Measurements from ENCODE around the gene PSMB4. TPM values are rescaled to one million over a fixed set of nuclear protein-coding genes. Genes with fewer than 3 reads are reported as not detected.

PSMB4 gene
- total RNA-seq, 1 donor from 2014 or later = 316 TPM

DNA sequence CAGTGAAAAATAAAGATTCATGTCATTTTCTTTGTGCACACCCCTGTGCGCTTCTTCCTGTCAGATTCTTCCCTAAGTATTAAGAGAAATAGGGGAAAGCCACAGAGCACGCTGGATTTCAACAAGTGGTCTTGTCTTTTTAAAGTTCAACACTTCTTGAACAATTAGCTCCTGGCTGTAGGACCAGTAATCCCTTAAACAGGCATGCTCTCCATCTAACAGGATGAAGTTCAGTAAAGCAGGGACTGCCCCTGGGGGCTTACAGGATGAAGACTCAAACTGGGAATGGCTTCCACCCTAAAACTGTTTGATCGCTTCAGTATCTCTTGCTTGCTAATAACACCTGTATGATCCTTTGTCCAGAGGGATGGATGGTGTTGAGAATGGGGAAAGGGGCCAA lies 4.2 kb downstream of the PSMB4 start:
- peaks cover 50% of the 10 kb centered on the region for H4K20me1 ChIP-seq (ENCODE audit: insufficient read depth, low read length)
- no peak for FAIRE-seq
- H3K4me3 Mint-ChIP-seq (ENCODE audit: unreplicated experiment) = no peak overlapping the region
- H3K36me3 ChIP-seq (ENCODE audit: insufficient read depth, low read length) = peaks cover 67% of the 10 kb centered on the region
- no peak overlapping the region for H3K4me3 ChIP-seq (ENCODE audit: insufficient read depth, low read depth, low read length)
- peaks cover 18% of the 10 kb centered on the region for H3K36me3 Mint-ChIP-seq (ENCODE audit: low read depth, unreplicated experiment)
- no peak overlapping the region for H3K9ac ChIP-seq (ENCODE audit: low read length)
- peaks cover 14% of the 10 kb centered on the region for H3K4me1 ChIP-seq (ENCODE audit: insufficient read depth, low read length)
- H3K27me3 Mint-ChIP-seq (ENCODE audit: low read depth, unreplicated experiment) = no peaks in the 10 kb centered on the region
- no peaks in the 10 kb centered on the region for H3K27me3 ChIP-seq (ENCODE audit: insufficient read depth, low read length)
- no peak overlapping the region for H3K4me2 ChIP-seq (ENCODE audit: low read length)
- H3K27ac ChIP-seq (ENCODE audit: low read depth, low read length) = no peak overlapping the region
- no peaks in the 10 kb centered on the region for H3K9me3 ChIP-seq (ENCODE audit: insufficient read depth, low read depth, low read length)
- H3K9me3 Mint-ChIP-seq (ENCODE audit: unreplicated experiment) = no peaks in the 10 kb centered on the region
- no peak for TF ChIP-seq EZH2 (IDR thresholded peaks at IDR 0.05; ENCODE audit: insufficient read depth, low read length)
- TF ChIP-seq, protein P1, sequence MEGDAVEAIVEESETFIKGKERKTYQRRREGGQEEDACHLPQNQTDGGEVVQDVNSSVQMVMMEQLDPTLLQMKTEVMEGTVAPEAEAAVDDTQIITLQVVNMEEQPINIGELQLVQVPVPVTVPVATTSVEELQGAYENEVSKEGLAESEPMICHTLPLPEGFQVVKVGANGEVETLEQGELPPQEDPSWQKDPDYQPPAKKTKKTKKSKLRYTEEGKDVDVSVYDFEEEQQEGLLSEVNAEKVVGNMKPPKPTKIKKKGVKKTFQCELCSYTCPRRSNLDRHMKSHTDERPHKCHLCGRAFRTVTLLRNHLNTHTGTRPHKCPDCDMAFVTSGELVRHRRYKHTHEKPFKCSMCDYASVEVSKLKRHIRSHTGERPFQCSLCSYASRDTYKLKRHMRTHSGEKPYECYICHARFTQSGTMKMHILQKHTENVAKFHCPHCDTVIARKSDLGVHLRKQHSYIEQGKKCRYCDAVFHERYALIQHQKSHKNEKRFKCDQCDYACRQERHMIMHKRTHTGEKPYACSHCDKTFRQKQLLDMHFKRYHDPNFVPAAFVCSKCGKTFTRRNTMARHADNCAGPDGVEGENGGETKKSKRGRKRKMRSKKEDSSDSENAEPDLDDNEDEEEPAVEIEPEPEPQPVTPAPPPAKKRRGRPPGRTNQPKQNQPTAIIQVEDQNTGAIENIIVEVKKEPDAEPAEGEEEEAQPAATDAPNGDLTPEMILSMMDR (IDR thresholded peaks at IDR 0.05; ENCODE audit: insufficient read depth, low read depth, low read length) = no peak
- DNase-seq (ENCODE audit: low read depth) = no peak
- H3K27ac Mint-ChIP-seq (ENCODE audit: unreplicated experiment) = no peak overlapping the region
- H3K4me1 Mint-ChIP-seq (ENCODE audit: low read depth, unreplicated experiment) = peaks cover 19% of the 10 kb centered on the region
- H2AFZ ChIP-seq (ENCODE audit: low read depth, low read length) = no peak overlapping the region
- H3K79me2 ChIP-seq (ENCODE audit: insufficient read depth, low read length) = peaks cover 36% of the 10 kb centered on the region

DNA sequence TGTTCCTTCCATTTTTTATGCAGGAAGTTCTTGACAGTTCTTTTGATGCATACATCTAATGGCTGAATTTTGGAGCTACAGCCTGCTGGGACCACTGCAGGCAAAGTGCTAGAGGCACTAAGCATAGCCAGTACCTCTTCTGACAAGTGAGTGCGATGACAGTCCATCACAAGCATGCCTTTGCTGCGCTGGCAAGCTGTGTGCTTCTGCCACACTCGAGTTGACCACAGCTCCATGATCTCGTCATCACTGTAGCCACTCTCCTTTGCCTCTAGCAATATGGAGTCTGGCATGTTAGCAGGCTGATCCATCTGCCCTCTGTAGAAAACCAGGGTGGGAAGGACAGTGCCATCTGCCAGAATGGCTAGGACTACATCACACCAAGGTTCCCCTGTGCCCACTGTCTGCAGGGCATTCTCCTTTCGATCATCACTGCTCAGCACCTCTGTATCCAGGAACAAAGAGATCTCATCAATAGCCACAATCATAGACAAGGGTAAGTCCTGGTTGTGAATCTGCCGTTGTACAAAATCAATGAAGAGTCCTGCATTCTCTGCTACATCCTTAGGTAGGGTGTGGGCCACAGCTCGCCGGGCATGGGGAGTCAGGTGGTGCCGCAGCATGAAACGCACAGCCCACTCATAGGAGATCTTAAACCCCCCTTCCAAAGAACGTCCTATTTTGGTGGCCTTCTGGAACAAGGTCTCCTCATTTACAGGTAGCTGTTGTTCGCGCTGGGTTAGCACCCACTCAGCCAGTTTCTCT lies 6.0 kb downstream of the PSMB4 start:
- no peak overlapping the region for H3K4me3 ChIP-seq (ENCODE audit: insufficient read depth, low read depth, low read length)
- H3K9me3 Mint-ChIP-seq (ENCODE audit: unreplicated experiment) = no peaks in the 10 kb centered on the region
- no peaks in the 10 kb centered on the region for H3K9me3 ChIP-seq (ENCODE audit: insufficient read depth, low read depth, low read length)
- FAIRE-seq (no peak), DNase-seq (ENCODE audit: low read depth) (no peak)
- H3K27ac ChIP-seq (ENCODE audit: low read depth, low read length) = no peak overlapping the region
- peaks cover 20% of the 10 kb centered on the region for H3K36me3 Mint-ChIP-seq (ENCODE audit: low read depth, unreplicated experiment)
- H3K27me3 Mint-ChIP-seq (ENCODE audit: low read depth, unreplicated experiment) = no peaks in the 10 kb centered on the region
- no peak overlapping the region for H3K9ac ChIP-seq (ENCODE audit: low read length)
- no peak overlapping the region for H3K27ac Mint-ChIP-seq (ENCODE audit: unreplicated experiment)
- no peak overlapping the region for H3K4me2 ChIP-seq (ENCODE audit: low read length)
- H3K79me2 ChIP-seq (ENCODE audit: insufficient read depth, low read length) = peaks cover 26% of the 10 kb centered on the region
- H3K36me3 ChIP-seq (ENCODE audit: insufficient read depth, low read length) = peaks cover 74% of the 10 kb centered on the region
- peaks cover 44% of the 10 kb centered on the region for H4K20me1 ChIP-seq (ENCODE audit: insufficient read depth, low read length)
- H3K27me3 ChIP-seq (ENCODE audit: insufficient read depth, low read length) = no peaks in the 10 kb centered on the region
- H3K4me1 ChIP-seq (ENCODE audit: insufficient read depth, low read length) = peaks cover 12% of the 10 kb centered on the region
- H3K4me3 Mint-ChIP-seq (ENCODE audit: unreplicated experiment) = no peak overlapping the region
- TF ChIP-seq, protein P1 (IDR thresholded peaks at IDR 0.05; ENCODE audit: insufficient read depth, low read depth, low read length) = no peak
- no peak for TF ChIP-seq EZH2 (IDR thresholded peaks at IDR 0.05; ENCODE audit: insufficient read depth, low read length)
- no peak overlapping the region for H2AFZ ChIP-seq (ENCODE audit: low read depth, low read length)
- peaks cover 21% of the 10 kb centered on the region for H3K4me1 Mint-ChIP-seq (ENCODE audit: low read depth, unreplicated experiment)

DNA sequence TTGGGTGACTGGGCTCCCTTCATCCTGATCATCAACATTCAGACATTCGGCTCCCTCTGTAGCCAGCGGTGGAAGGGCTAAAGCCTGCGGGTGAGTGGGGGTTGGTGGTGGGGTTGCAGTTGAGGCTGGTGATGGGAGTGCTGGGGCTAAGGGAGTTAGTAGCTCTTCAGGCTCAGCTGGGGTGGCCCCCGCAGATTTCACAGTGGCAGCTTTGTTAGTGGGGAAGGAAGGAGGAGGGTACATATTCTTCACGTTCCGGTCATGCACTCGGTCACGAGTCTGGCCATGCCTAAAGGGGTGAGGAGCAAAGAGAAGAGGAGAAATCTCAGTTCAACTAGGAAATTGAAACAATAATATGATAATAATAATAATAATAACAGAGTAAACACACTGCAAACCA lies 6.8 kb downstream of the PSMB4 start:
- Histone ChIP-seq H3K27me3 (ENCODE audit: insufficient read depth, low read length) (no peaks in the 10 kb centered on the region), H3K79me2 (ENCODE audit: insufficient read depth, low read length) (peaks cover 17% of the 10 kb centered on the region), H3K4me2 (ENCODE audit: low read length) (no peak overlapping the region), H3K9ac (ENCODE audit: low read length) (no peak overlapping the region), H3K36me3 (ENCODE audit: insufficient read depth, low read length) (peaks cover 74% of the 10 kb centered on the region), H3K9me3 (ENCODE audit: insufficient read depth, low read depth, low read length) (no peaks in the 10 kb centered on the region), H3K4me1 (ENCODE audit: insufficient read depth, low read length) (peaks cover 4% of the 10 kb centered on the region), H3K4me3 (ENCODE audit: insufficient read depth, low read depth, low read length) (no peak overlapping the region), H3K27ac (ENCODE audit: low read depth, low read length) (no peak overlapping the region), H2AFZ (ENCODE audit: low read depth, low read length) (no peak overlapping the region), H4K20me1 (ENCODE audit: insufficient read depth, low read length) (peaks cover 36% of the 10 kb centered on the region)
- H3K4me3 Mint-ChIP-seq (ENCODE audit: unreplicated experiment) = no peak overlapping the region
- H3K27me3 Mint-ChIP-seq (ENCODE audit: low read depth, unreplicated experiment) = no peaks in the 10 kb centered on the region
- H3K4me1 Mint-ChIP-seq (ENCODE audit: low read depth, unreplicated experiment) = peaks cover 14% of the 10 kb centered on the region
- FAIRE-seq (no peak), DNase-seq (ENCODE audit: low read depth) (no peak)
- no peaks in the 10 kb centered on the region for H3K9me3 Mint-ChIP-seq (ENCODE audit: unreplicated experiment)
- no peak overlapping the region for H3K27ac Mint-ChIP-seq (ENCODE audit: unreplicated experiment)
- peaks cover 23% of the 10 kb centered on the region for H3K36me3 Mint-ChIP-seq (ENCODE audit: low read depth, unreplicated experiment)
- no peak for TF ChIP-seq EZH2 (IDR thresholded peaks at IDR 0.05; ENCODE audit: insufficient read depth, low read length)
- TF ChIP-seq, protein P1 (IDR thresholded peaks at IDR 0.05; ENCODE audit: insufficient read depth, low read depth, low read length) = no peak
